HG03139 (cell line): Measurements from ENCODE around the gene XRN1.

Experiments
- ATAC-seq: cut with Tn5 transposase; IDR thresholded peaks from one replicate; pipeline ENCODE4 v1.9.1; 2021; ENCODE audit not compliant: unreplicated experiment

The XRN1 gene

GRCh38 chr3:142272200-142272891, 175.5 kb downstream of the XRN1 start:
- ATAC-seq = no peak

- no peak for ATAC-seq
These were observed 177.4 kb downstream of the XRN1 start for GRCh38 chr3:142270407-142270806.

- ATAC-seq = no peak
These were observed 178.1 kb downstream of the XRN1 start for GRCh38 chr3:142269767-142270166.

GRCh38 chr3:142268426-142268825, 179.4 kb downstream of the XRN1 start:
- ATAC-seq = no peak

GRCh38 chr3:142267269-142267668, 180.6 kb downstream of the XRN1 start:
- no peak for ATAC-seq

- no peak for ATAC-seq
These were observed 184.7 kb downstream of the XRN1 start for GRCh38 chr3:142263112-142263511.

GRCh38 chr3:142259359-142259758, 188.5 kb downstream of the XRN1 start:
- no peak for ATAC-seq

- ATAC-seq = no peak
These were observed 191.0 kb downstream of the XRN1 start for GRCh38 chr3:142256712-142257333.
